SU-DHL-6 (cell line): ENCODE data around the gene PRXL2A.

ENCODE experiments used
- H2AFZ ChIP-seq: fragments of 200-600 bp; sonication (generic); 2 replicates; pipeline ENCODE4 v1.6.1; 2014; ENCODE audit warnings: low read depth, mild to moderate bottlenecking, moderate library complexity, mixed read lengths, antibody characterized with exemption, low read length; ENCODE audit not compliant: severe bottlenecking
- H3F3A ChIP-seq: fragments of 200-600 bp; shearing (Covaris generic); 2 replicates; pipeline ENCODE4 v1.6.0; 2016; ENCODE audit warnings: antibody characterized with exemption, mild to moderate bottlenecking; ENCODE audit not compliant: insufficient read depth
- H3K27ac ChIP-seq: fragments of 200-600 bp; sonication (generic); 2 replicates; pipeline ENCODE4 v1.5.1; 2016; ENCODE audit warnings: low read depth, mild to moderate bottlenecking, low read length, moderate library complexity, mixed read lengths
- H3K27me3 ChIP-seq: fragments of 200-600 bp; sonication (generic), shearing (Covaris generic); 2 replicates; pipeline ENCODE4 v1.6.0; 2014; ENCODE audit warnings: mild to moderate bottlenecking, low read length
- H3K36me3 ChIP-seq: fragments of 200-600 bp; sonication (generic); 2 replicates; pipeline ENCODE4 v1.6.1; 2014; ENCODE audit warnings: mild to moderate bottlenecking, low read length, mixed read lengths
- H3K4me2 ChIP-seq: fragments of 300-600, 200-600 bp; shearing (Covaris generic), sonication (generic); 2 replicates; pipeline ENCODE4 v1.6.0; 2014; ENCODE audit warnings: low read length, low read depth, mild to moderate bottlenecking; ENCODE audit not compliant: poor library complexity, severe bottlenecking
- H3K4me3 ChIP-seq: fragments of 200-600 bp; sonication (generic); 2 replicates; pipeline ENCODE4 v1.5.1; 2014; ENCODE audit warnings: antibody characterized with exemption, low read length, mild to moderate bottlenecking, mixed read lengths; ENCODE audit not compliant: insufficient read depth, poor library complexity, severe bottlenecking
- H3K79me2 ChIP-seq: fragments of 200-600 bp; sonication (generic); 2 replicates; pipeline ENCODE4 v1.6.1; 2014; ENCODE audit warnings: mild to moderate bottlenecking, low read length, moderate library complexity; ENCODE audit not compliant: insufficient read depth
- H3K9ac ChIP-seq: fragments of 200-600 bp; sonication (generic); 2 replicates; pipeline ENCODE4 v1.7.0; 2014; ENCODE audit warnings: mild to moderate bottlenecking, low read length
- H3K9me2 ChIP-seq: fragments of 200-600 bp; sonication (generic); replicated peaks from 2 replicates; pipeline ENCODE4 v1.6.1; 2014; ENCODE audit warnings: low read length; ENCODE audit not compliant: insufficient read depth
- H3K9me3 ChIP-seq: fragments of 200-600 bp; sonication (generic); 2 replicates; pipeline ENCODE4 v1.6.1; 2014; ENCODE audit warnings: low read length, mixed read lengths; ENCODE audit not compliant: insufficient read depth
- H4K20me1 ChIP-seq: fragments of 200-600 bp; sonication (generic); 2 replicates; pipeline ENCODE4 v1.6.1; 2014; ENCODE audit warnings: low read depth, mild to moderate bottlenecking, antibody characterized with exemption, low read length, moderate library complexity, mixed read lengths
- EZH2phosphoT487 ChIP-seq: fragments of 200-600 bp; sonication (generic), shearing (Covaris generic); conservative IDR thresholded peaks from 2 replicates; pipeline ENCODE4 v1.6.1; 2018; ENCODE audit warnings: mild to moderate bottlenecking, antibody characterized with exemption, low read length, moderate library complexity, mixed read lengths
- TF ChIP-seq, protein P1 (sequence below): fragments of 200-600 bp; sonication (generic); IDR thresholded peaks from one replicate; pipeline ENCODE4 v1.5.1; 2017; ENCODE audit warnings: antibody characterized with exemption, mild to moderate bottlenecking, low read length, moderate library complexity; ENCODE audit not compliant: insufficient read depth, poor library complexity, severe bottlenecking

PRXL2A gene

DNA sequence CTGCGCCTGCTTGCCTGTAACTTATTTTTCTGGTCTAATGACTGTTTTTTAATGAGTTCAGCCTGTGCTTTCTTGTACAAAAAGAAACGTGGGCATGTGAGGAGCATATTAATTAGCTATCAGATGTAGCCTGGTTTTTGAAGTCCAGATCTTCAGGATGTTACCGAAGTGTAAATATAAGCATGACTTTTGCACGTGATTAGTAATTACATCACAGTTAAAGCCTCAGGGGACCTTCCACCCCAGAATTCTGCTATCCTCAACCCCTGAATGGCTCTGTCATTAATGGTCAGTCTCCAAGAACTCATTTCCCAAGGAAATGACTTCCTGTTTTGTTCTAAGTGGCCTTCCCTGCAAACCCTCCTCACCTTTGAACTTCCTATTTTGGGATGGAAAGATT, 2.1 kb upstream of the PRXL2A start:
- H3K4me2 ChIP-seq, result no peak overlapping the region
- no peaks in the 10 kb centered on the region for H3K79me2 ChIP-seq
- H2AFZ ChIP-seq, result no peak overlapping the region
- no peaks in the 10 kb centered on the region for H3K9me3 ChIP-seq
- H3K36me3 ChIP-seq, result no peaks in the 10 kb centered on the region
- no peaks in the 10 kb centered on the region for H3F3A ChIP-seq
- TF ChIP-seq, protein P1, sequence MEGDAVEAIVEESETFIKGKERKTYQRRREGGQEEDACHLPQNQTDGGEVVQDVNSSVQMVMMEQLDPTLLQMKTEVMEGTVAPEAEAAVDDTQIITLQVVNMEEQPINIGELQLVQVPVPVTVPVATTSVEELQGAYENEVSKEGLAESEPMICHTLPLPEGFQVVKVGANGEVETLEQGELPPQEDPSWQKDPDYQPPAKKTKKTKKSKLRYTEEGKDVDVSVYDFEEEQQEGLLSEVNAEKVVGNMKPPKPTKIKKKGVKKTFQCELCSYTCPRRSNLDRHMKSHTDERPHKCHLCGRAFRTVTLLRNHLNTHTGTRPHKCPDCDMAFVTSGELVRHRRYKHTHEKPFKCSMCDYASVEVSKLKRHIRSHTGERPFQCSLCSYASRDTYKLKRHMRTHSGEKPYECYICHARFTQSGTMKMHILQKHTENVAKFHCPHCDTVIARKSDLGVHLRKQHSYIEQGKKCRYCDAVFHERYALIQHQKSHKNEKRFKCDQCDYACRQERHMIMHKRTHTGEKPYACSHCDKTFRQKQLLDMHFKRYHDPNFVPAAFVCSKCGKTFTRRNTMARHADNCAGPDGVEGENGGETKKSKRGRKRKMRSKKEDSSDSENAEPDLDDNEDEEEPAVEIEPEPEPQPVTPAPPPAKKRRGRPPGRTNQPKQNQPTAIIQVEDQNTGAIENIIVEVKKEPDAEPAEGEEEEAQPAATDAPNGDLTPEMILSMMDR, result no peak
- no peak for TF ChIP-seq EZH2phosphoT487
- H4K20me1 ChIP-seq, result no peaks in the 10 kb centered on the region
- no peaks in the 10 kb centered on the region for H3K27me3 ChIP-seq
- no peak overlapping the region for H3K4me3 ChIP-seq
- H3K9me2 ChIP-seq, result no peaks in the 10 kb centered on the region
- no peak overlapping the region for H3K9ac ChIP-seq
- H3K27ac ChIP-seq, result no peak overlapping the region

GRCh38 chr10:80407812-80408241, 524 bp upstream of the PRXL2A start:
- H4K20me1 ChIP-seq, result no peaks in the 10 kb centered on the region
- peak overlapping the region; percentile 62 for H3K9ac ChIP-seq
- peak overlapping the region; percentile 53 for H3K4me2 ChIP-seq
- H3K4me3 ChIP-seq, result peak overlapping the region; percentile 50
- H3K36me3 ChIP-seq, result no peaks in the 10 kb centered on the region
- TF ChIP-seq EZH2phosphoT487, result no peak
- TF ChIP-seq, protein P1, result no peak
- peak overlapping the region; percentile 89 for H2AFZ ChIP-seq
- H3K9me2 ChIP-seq, result no peaks in the 10 kb centered on the region
- no peaks in the 10 kb centered on the region for H3K79me2 ChIP-seq
- no peaks in the 10 kb centered on the region for H3K27me3 ChIP-seq
- no peaks in the 10 kb centered on the region for H3K9me3 ChIP-seq
- H3K27ac ChIP-seq, result no peak overlapping the region
- H3F3A ChIP-seq, result no peaks in the 10 kb centered on the region

DNA sequence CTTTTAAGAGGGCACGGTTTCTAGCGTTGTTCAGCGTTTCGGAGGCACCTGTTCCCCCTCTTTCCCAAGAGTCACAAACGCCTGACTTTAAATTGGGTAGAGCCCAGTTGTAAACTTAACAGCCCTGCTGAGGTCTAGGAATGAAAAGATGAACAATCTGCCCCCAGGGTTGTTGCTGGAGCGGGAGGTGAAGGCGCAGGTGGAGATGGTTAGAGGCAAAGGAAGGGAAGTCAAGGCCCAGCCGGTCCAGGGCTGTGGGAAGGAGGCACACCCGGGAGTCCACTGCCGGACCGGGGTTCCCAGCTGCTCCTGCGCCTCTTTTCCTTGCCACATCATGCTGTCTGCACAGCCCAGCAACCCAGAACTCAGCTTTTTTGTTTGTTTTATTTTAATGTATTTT, 770 bp downstream of the PRXL2A start:
- H2AFZ ChIP-seq, result peak overlapping the region; percentile 89
- TF ChIP-seq, protein P1, result no peak
- no peak for TF ChIP-seq EZH2phosphoT487

More for the DNA sequence above, 770 bp downstream of the PRXL2A start:
- no peaks in the 10 kb centered on the region for H3K36me3 ChIP-seq
- no peak overlapping the region for H3K27ac ChIP-seq
- no peaks in the 10 kb centered on the region for H3F3A ChIP-seq
- H3K4me3 ChIP-seq, result peak overlapping the region; percentile 50
- peak overlapping the region; percentile 53 for H3K4me2 ChIP-seq
- H3K9ac ChIP-seq, result peak overlapping the region; percentile 62
- H3K27me3 ChIP-seq, result no peaks in the 10 kb centered on the region
- H3K9me3 ChIP-seq, result no peaks in the 10 kb centered on the region
- no peaks in the 10 kb centered on the region for H3K9me2 ChIP-seq
- H4K20me1 ChIP-seq, result no peaks in the 10 kb centered on the region
- no peaks in the 10 kb centered on the region for H3K79me2 ChIP-seq
